Endothelial cell of umbilical vein (primary cell): ENCODE data around the gene ATP11C. TPM values are rescaled to one million over a fixed set of nuclear protein-coding genes. Genes with fewer than 3 reads are reported as not detected.

ENCODE experiments used
- BruUV-seq: library from RNA; stranded (reverse); fragments of 400-500 nt; replicated peaks from 2 replicates; lab custom pipeline; 2021; lab: Mats Ljungman, UMichigan
- CTCF ChIA-PET: fragments of 300-600, 350-600 bp; sonication (Branson Sonifier 250); formaldehyde crosslinking; loops from one replicate; lab custom pipeline; 2021; ENCODE audit warnings: antibody characterized with exemption, inconsistent platforms; lab: Charles Lee
- POLR2A ChIA-PET: fragments of 300-600, 350-600 bp; sonication (Branson Sonifier 250); formaldehyde crosslinking; loops from one replicate; lab custom pipeline; 2021; ENCODE audit warnings: antibody characterized with exemption, inconsistent platforms; lab: Charles Lee
- DNase-seq: peaks from one replicate; pipeline ENCODE4 v3.0.0-alpha.2; 2011; ENCODE audit warnings: low read depth, low spot score
- FAIRE-seq: peaks from 2 replicates; lab custom pipeline; 2011; peaks lifted over from hg19 to GRCh38; lab: Jason Lieb, UNC
- H2AFZ ChIP-seq: 2 replicates; pipeline ENCODE4 v1.6.0; 2012; ENCODE audit warnings: low read depth, low read length, control low read depth, inconsistent platforms
- H3K27ac ChIP-seq: 2 replicates; pipeline ENCODE4 v1.5.1; 2011; ENCODE audit warnings: low read depth, mild to moderate bottlenecking, control low read depth, low read length, moderate library complexity; ENCODE audit not compliant: insufficient read depth
- H3K27me3 ChIP-seq, 2 experiments: 2 replicates each; pipeline versions ENCODE4 v1.6.0 to v1.6.1; 2011; ENCODE audit warnings: low read length in 2 of 2, mixed read lengths in 1 of 2; ENCODE audit not compliant: control insufficient read depth in 2 of 2, insufficient read depth in 2 of 2
- H3K36me3 ChIP-seq, 2 experiments: 2 replicates in 1 of 2; 3 replicates in 1 of 2; pipeline ENCODE4 v1.5.1; 2011; ENCODE audit warnings: low read length in 2 of 2, mild to moderate bottlenecking in 1 of 2, moderate library complexity in 1 of 2; ENCODE audit not compliant: control insufficient read depth in 2 of 2, insufficient read depth in 2 of 2; ENCODE audit errors: extremely low read depth in 1 of 2
- H3K4me1 ChIP-seq: 3 replicates; pipeline ENCODE4 v1.5.1; 2011; ENCODE audit warnings: mild to moderate bottlenecking, low read length; ENCODE audit not compliant: control insufficient read depth, insufficient read depth; ENCODE audit errors: extremely low read depth
- H3K4me2 ChIP-seq: 2 replicates; pipeline ENCODE4 v1.6.1; 2011; ENCODE audit warnings: low read length, control low read depth, mixed read lengths; ENCODE audit not compliant: insufficient read depth
- H3K4me3 ChIP-seq, 3 experiments: fragments of 200-600 bp in 1 of 3; sonication (generic), shearing (Covaris generic) in 1 of 3; replicated peaks in 1 of 3; 2 replicates each; pipeline ENCODE4 v1.5.1; 2011 to 2016; ENCODE audit warnings: control low read depth in 3 of 3, low read length in 3 of 3, mild to moderate bottlenecking in 2 of 3, inconsistent platforms in 1 of 3, low read depth in 1 of 3, moderate library complexity in 1 of 3; ENCODE audit not compliant: insufficient read depth in 1 of 3
- H3K79me2 ChIP-seq: 2 replicates; pipeline ENCODE4 v1.6.0; 2012; ENCODE audit warnings: low read length, inconsistent platforms; ENCODE audit not compliant: control insufficient read depth, insufficient read depth
- H3K9ac ChIP-seq: replicated peaks from 2 replicates; pipeline ENCODE3; 2011; ENCODE audit warnings: low read length, control low read depth; ENCODE audit not compliant: insufficient read depth; ENCODE audit errors: extremely low read depth
- H3K9me1 ChIP-seq: replicated peaks from 3 replicates; pipeline ENCODE4 v1.6.0; 2011; ENCODE audit warnings: mild to moderate bottlenecking, low read length; ENCODE audit not compliant: control insufficient read depth, insufficient read depth; ENCODE audit errors: extremely low read depth
- H3K9me3 ChIP-seq: replicated peaks from 2 replicates; pipeline ENCODE4 v1.5.1; 2012; ENCODE audit warnings: low read length, inconsistent platforms; ENCODE audit not compliant: control insufficient read depth, insufficient read depth
- H4K20me1 ChIP-seq: replicated peaks from 2 replicates; pipeline ENCODE3; 2011; ENCODE audit warnings: mild to moderate bottlenecking, low read length; ENCODE audit not compliant: control insufficient read depth, insufficient read depth; ENCODE audit errors: extremely low read depth
- EZH2 ChIP-seq: IDR thresholded peaks from 2 replicates; pipeline ENCODE4 v1.6.1; 2012; ENCODE audit warnings: borderline replicate concordance, low read depth, mild to moderate bottlenecking, moderate library complexity, low read length, inconsistent platforms; ENCODE audit not compliant: severe bottlenecking
- FOS ChIP-seq: IDR thresholded peaks from 2 replicates; pipeline ENCODE4 v1.6.1; 2011; ENCODE audit warnings: mild to moderate bottlenecking, low read length, moderate library complexity, borderline replicate concordance; ENCODE audit not compliant: insufficient read depth
- GATA2 ChIP-seq: IDR thresholded peaks from 2 replicates; pipeline ENCODE4 v1.7.0; 2011; ENCODE audit warnings: low read depth, mild to moderate bottlenecking, moderate library complexity, mixed read lengths, low read length; ENCODE audit not compliant: insufficient read length, insufficient read depth
- JUN ChIP-seq: IDR thresholded peaks from 2 replicates; pipeline ENCODE4 v1.6.1; 2011; ENCODE audit warnings: borderline replicate concordance, low read depth; ENCODE audit not compliant: insufficient read length, insufficient read depth
- MYC ChIP-seq: IDR thresholded peaks from one replicate; pipeline ENCODE4 v1.6.1; 2011; ENCODE audit warnings: mild to moderate bottlenecking, low read depth, low read length
- POLR2A ChIP-seq: IDR thresholded peaks from 2 replicates; pipeline ENCODE4 v1.6.1; 2012; ENCODE audit warnings: low read depth, mild to moderate bottlenecking, control low read depth, low read length
- POLR2AphosphoS5 ChIP-seq: IDR thresholded peaks from 2 replicates; pipeline ENCODE4 v1.6.1; 2012; ENCODE audit warnings: low read depth, mild to moderate bottlenecking, control low read depth, low read length, moderate library complexity; ENCODE audit not compliant: insufficient read depth
- dilution Hi-C: fragments of 300-500 bp; cut with MboI; formaldehyde crosslinking; loops from one replicate; pipeline ENCODE4 v1.15.0; 2019; ENCODE audit warnings: low sequenced_read_pairs; ENCODE audit not compliant: extremely low pct_ligation_motif_present
- intact Hi-C: fragments of 100-400 bp; cut with micrococcal nuclease; formaldehyde crosslinking; loops from one replicate; pipeline ENCODE4 v1.10.0; 2022
- polyA plus RNA-seq, 4 experiments: library from polyadenylated mRNA; depleted of rRNA in 3 of 4; stranded (reverse) in 3 of 4; unstranded in 1 of 4; fragments of >200 nt; gene quantifications; 2 replicates each; pipeline versions ENCODE4 v1.2.1 to v1.2.3, GENCODE V29; 2011 to 2012; ENCODE audit warnings: missing spikeins in 1 of 4
- total RNA-seq: library from RNA; stranded (reverse); gene quantifications from 2 replicates; pipeline ENCODE4 v1.2.3, GENCODE V29; 2021
- TF ChIP-seq, protein P1 (sequence below): IDR thresholded peaks from 2 replicates; pipeline ENCODE4 v1.6.1; 2011; ENCODE audit not compliant: insufficient read depth, insufficient read length
- TF ChIP-seq, protein P2 (sequence below), 2 donors: IDR thresholded peaks; 1 replicate in 1 of 2; 2 replicates in 1 of 2; pipeline ENCODE4 v1.5.1; 2011; ENCODE audit warnings: low read length in 2 of 2, mild to moderate bottlenecking in 2 of 2, moderate library complexity in 2 of 2, control low read depth in 1 of 2, inconsistent platforms in 1 of 2, low read depth in 1 of 2; ENCODE audit not compliant: insufficient read depth in 1 of 2; ENCODE audit errors: extremely low read depth in 1 of 2

Gene ATP11C
- total and polyA plus RNA-seq, 2 donors (not counting 3 experiments of a cell fraction or from before 2014, with no cell fraction given), result 9.1 to 31.8 TPM

GRCh38 chrX:139971394-139971749 is 38.5 kb upstream of the ATP11C start:
- Histone ChIP-seq H3K4me2 (no peak overlapping the region), H2AFZ (no peak overlapping the region), H3K27me3 (no peaks in the 10 kb centered on the region), H3K79me2 (no peaks in the 10 kb centered on the region), H4K20me1 (no peaks in the 10 kb centered on the region), H3K4me1 (no peaks in the 10 kb centered on the region), H3K9me3 (no peaks in the 10 kb centered on the region), H3K4me3 (no peak overlapping the region), H3K9ac (no peak overlapping the region), H3K36me3 (no peaks in the 10 kb centered on the region), H3K27ac (no peak overlapping the region), H3K9me1 (no peaks in the 10 kb centered on the region)
- no TSS peak for BruUV-seq
- no peak for TF ChIP-seq POLR2AphosphoS5
- no peak for TF ChIP-seq POLR2A
- TF ChIP-seq MYC, result no peak
- no peak for TF ChIP-seq EZH2
- no peak for TF ChIP-seq GATA2
- no peak for TF ChIP-seq FOS
- no peak for TF ChIP-seq JUN
- TF ChIP-seq, protein P1, sequence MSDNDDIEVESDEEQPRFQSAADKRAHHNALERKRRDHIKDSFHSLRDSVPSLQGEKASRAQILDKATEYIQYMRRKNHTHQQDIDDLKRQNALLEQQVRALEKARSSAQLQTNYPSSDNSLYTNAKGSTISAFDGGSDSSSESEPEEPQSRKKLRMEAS, result no peak
- TF ChIP-seq, protein P2, sequence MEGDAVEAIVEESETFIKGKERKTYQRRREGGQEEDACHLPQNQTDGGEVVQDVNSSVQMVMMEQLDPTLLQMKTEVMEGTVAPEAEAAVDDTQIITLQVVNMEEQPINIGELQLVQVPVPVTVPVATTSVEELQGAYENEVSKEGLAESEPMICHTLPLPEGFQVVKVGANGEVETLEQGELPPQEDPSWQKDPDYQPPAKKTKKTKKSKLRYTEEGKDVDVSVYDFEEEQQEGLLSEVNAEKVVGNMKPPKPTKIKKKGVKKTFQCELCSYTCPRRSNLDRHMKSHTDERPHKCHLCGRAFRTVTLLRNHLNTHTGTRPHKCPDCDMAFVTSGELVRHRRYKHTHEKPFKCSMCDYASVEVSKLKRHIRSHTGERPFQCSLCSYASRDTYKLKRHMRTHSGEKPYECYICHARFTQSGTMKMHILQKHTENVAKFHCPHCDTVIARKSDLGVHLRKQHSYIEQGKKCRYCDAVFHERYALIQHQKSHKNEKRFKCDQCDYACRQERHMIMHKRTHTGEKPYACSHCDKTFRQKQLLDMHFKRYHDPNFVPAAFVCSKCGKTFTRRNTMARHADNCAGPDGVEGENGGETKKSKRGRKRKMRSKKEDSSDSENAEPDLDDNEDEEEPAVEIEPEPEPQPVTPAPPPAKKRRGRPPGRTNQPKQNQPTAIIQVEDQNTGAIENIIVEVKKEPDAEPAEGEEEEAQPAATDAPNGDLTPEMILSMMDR (IDR thresholded peaks at IDR 0.05; ENCODE audit: extremely low read depth in 1 of 2, insufficient read depth in 1 of 2, low read depth in 1 of 2, low read length in 2 of 2), result no peak
- dilution Hi-C loops (no loop called here), intact Hi-C loops (no loop called here)
- POLR2A ChIA-PET, result no interaction called here
- CTCF ChIA-PET, result no interaction called here
- FAIRE-seq, result no peak
- no peak for DNase-seq
